Right lobe of liver (tissue), 6 donors: Measurements from ENCODE around the gene SLC8A2. TPM values are rescaled to one million over a fixed set of nuclear protein-coding genes. Genes with fewer than 3 reads are reported as not detected.

Experiments used
- ATAC-seq, 4 donors: fragments of 200-7000 bp; cut with Tn5 transposase; one replicate each; pipeline ENCODE4 v1.9.1; 2020; ENCODE audit warnings: mild to moderate bottlenecking in 4 of 4, moderate library complexity in 4 of 4
- DNase-seq, 3 donors: peaks; one replicate each; pipeline ENCODE4 v3.0.0-alpha.2; 2020
- H3K27ac ChIP-seq, 3 donors: fragments of 200-600 bp; one replicate each; pipeline ENCODE4 v1.8.0; 2022
- H3K27me3 ChIP-seq, 2 donors: fragments of 200-600 bp; one replicate each; pipeline ENCODE4 v1.8.0; 2022
- H3K36me3 ChIP-seq, 4 donors: fragments of 200-600 bp; sonication (generic) in 1 of 4; one replicate each; pipeline versions ENCODE4 v1.5.1 to v1.8.0; 2017 to 2022; ENCODE audit warnings: control low read depth in 1 of 4
- H3K4me1 ChIP-seq, 4 donors: fragments of 200-600 bp; sonication (generic) in 1 of 4; one replicate each; pipeline versions ENCODE4 v1.5.1 to v1.8.0; 2017 to 2022; ENCODE audit warnings: control low read depth in 1 of 4
- H3K4me3 ChIP-seq, 3 donors: fragments of 200-600 bp; one replicate each; pipeline ENCODE4 v1.8.0; 2022
- H3K9me3 ChIP-seq, 4 donors: fragments of 200-600 bp; sonication (generic) in 1 of 4; one replicate each; pipeline versions ENCODE4 v1.5.1 to v1.8.0; 2017 to 2022; ENCODE audit warnings: control low read depth in 1 of 4
- CTCF ChIP-seq, 4 donors: fragments of 200-600 bp in 3 of 4; fragments of 450-650 bp in 1 of 4; IDR thresholded peaks; one replicate each; pipeline versions ENCODE4 v1.5.1 to v1.8.0; 2016 to 2022; ENCODE audit warnings: antibody characterized with exemption in 4 of 4, mild to moderate bottlenecking in 2 of 4
- POLR2A ChIP-seq: fragments of 450-650 bp; IDR thresholded peaks from one replicate; pipeline ENCODE4 v1.6.1; 2017; ENCODE audit warnings: antibody characterized with exemption, mild to moderate bottlenecking
- WGBS: methylation state at CpG from one replicate; pipeline ENCODE4 v1.1.6; 2018; ENCODE audit warnings: low coverage, low lambda C conversion rate; ENCODE audit not compliant: insufficient coverage; ENCODE audit errors: missing lambda C conversion rate; 5-methylcytosine and 5-hydroxymethylcytosine counted together
- intact Hi-C, 2 donors: fragments of 100-400 bp; cut with DNase I; formaldehyde crosslinking; loops; one replicate each; pipeline versions ENCODE4 v1.11.2 to v1.14.1; 2022
- total RNA-seq, 6 experiments: library from RNA; depleted of rRNA in 2 of 6; stranded (reverse); fragments of >200 nt in 2 of 6; fragmentation: NEBNext Ultra II Directional in 3 of 6; extraction: Animal tissue kit (Norgen Biotek cat#: 25700) in 3 of 6; gene quantifications; one replicate each; pipeline versions ENCODE4 v1.1.0 to v1.2.4, GENCODE V29; 2016 to 2023
- donor health status: DM: no; HTN: yes; CAD: no.
- donor health status: DM: no; HTN: no; CAD: no.
- donor health status: DM: no; HTN: no; CAD: no.
- donor health status: DM: no; HTN: yes; CAD: no.
- donor health status: DM: no; HTN: yes; CAD: no.

The SLC8A2 gene
- total RNA-seq, 6 experiments from 2014 or later: 0.13 TPM; not detected in 5

- no peak for TF ChIP-seq POLR2A
- TF ChIP-seq CTCF (IDR thresholded peaks at IDR 0.05): no peak
- no peak overlapping the region for H3K4me3 ChIP-seq
- no peaks in the 10 kb centered on the region for H3K4me1 ChIP-seq
- DNase-seq (no peak), ATAC-seq (no peak)
- intact Hi-C loops: no loop called here
- peaks cover 3 to 72% (median 22%) of the 10 kb centered on the region in 4 donors for H3K36me3 ChIP-seq
- no peaks in the 10 kb centered on the region for H3K9me3 ChIP-seq
- 84% methylated on average over 3 of the region's 23 CpGs for WGBS
- H3K27me3 ChIP-seq: no peaks in the 10 kb centered on the region
- no peak overlapping the region for H3K27ac ChIP-seq
Measured at GRCh38 chr19:47497050-47497766, 25.5 kb upstream of the SLC8A2 start.

- Histone ChIP-seq H3K9me3 (no peaks in the 10 kb centered on the region), H3K27ac (no peak overlapping the region), H3K4me3 (no peak overlapping the region), H3K4me1 (no peaks in the 10 kb centered on the region), H3K36me3 (peaks cover 3 to 69% (median 16%) of the 10 kb centered on the region in 4 donors), H3K27me3 (no peaks in the 10 kb centered on the region)
- 49% methylated on average over 11 of the region's 17 CpGs for WGBS
- ATAC-seq: peak in 1 of 4 donors; percentile 20
- no peak for DNase-seq
- no peak for TF ChIP-seq POLR2A
- no peak for TF ChIP-seq CTCF (IDR thresholded peaks at IDR 0.05)
- intact Hi-C loops: no loop called here
Measured at GRCh38 chr19:47495478-47496372, 24.0 kb upstream of the SLC8A2 start.

GRCh38 chr19:47494729-47495128 lies 23.0 kb upstream of the SLC8A2 start:
- TF ChIP-seq CTCF (IDR thresholded peaks at IDR 0.05) (no peak), POLR2A (no peak)
- DNase-seq (no peak), ATAC-seq (no peak)
- WGBS: 40% methylated on average over 8 of the region's 9 CpGs
- no peaks in the 10 kb centered on the region for H3K4me1 ChIP-seq
- H3K4me3 ChIP-seq: no peak overlapping the region
- H3K9me3 ChIP-seq: no peaks in the 10 kb centered on the region
- intact Hi-C loops: no loop called here
- H3K27me3 ChIP-seq: no peaks in the 10 kb centered on the region
- no peak overlapping the region for H3K27ac ChIP-seq
- H3K36me3 ChIP-seq: peaks cover 0 to 59% (median 11%) of the 10 kb centered on the region in 4 donors

- WGBS: 93% methylated on average over 3 of the region's 5 CpGs
- no peak for DNase-seq
- no peak for ATAC-seq
- intact Hi-C loops: no loop called here
- no peak for TF ChIP-seq POLR2A
- no peak for TF ChIP-seq CTCF (IDR thresholded peaks at IDR 0.05)
- Histone ChIP-seq H3K27me3 (no peaks in the 10 kb centered on the region), H3K27ac (no peak overlapping the region), H3K9me3 (no peaks in the 10 kb centered on the region), H3K4me1 (no peaks in the 10 kb centered on the region), H3K36me3 (peaks cover 0 to 59% (median 12%) of the 10 kb centered on the region in 4 donors), H3K4me3 (no peak overlapping the region)
Measured at GRCh38 chr19:47494211-47494547, 22.5 kb upstream of the SLC8A2 start.
